HG02610 (cell line): ENCODE results near the gene APEH.

ENCODE experiments used
- ATAC-seq: cut with Tn5 transposase; IDR thresholded peaks from one replicate; pipeline ENCODE4 v1.9.1; 2021; ENCODE audit warnings: mild to moderate bottlenecking, moderate library complexity; ENCODE audit not compliant: unreplicated experiment

Gene APEH

DNA sequence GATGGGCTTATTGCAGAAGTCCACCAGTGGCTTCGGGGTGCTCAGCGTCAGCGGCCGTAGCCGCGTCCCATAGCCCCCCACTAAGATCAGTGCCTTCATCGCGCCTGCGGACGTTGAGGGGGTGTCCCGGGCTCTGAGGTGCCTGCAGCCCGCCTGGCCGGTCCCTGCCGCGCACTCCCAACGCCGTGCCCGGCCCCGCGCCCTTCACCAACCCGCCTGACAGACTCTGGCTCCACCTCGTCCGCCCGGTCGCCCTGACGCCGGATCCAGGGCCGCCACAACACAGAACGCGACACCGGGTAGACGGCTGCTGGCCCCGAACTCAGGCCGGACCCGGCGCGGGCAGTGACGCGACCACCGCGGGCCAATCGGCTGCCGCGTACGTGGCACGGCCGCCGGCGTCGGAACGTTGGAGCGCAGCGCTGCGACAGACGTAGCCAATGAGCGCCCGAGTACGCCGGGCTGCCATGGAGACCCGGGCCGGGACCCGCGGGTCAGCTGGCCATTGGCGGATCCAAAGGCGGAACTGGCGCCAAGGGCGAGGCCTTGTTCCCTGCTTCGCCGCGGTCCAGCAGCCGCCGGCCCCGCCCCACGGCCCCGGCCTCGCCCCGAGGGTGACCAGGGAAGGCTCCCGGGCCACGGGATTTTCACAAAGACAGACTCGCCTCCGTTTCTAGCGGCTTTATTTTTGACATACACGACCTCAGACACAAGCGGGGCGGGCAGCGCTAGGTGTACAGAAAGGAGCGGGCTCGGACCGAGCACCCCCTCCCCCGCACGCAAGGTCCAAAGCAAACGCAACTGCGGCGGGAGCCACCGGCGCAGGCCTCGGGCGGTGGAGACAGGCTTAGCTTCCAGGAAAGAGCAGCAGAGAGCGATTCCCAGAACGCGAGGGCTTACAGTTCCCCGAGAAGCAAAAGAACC lies 49.7 kb downstream of the APEH start, which contains the start of gene GMPPB:
Gene GMPPB, minus strand, starts transcription at position 324 of the 924 bp plus-strand sequence. Its CDS starts 225 bp downstream, at position 99.
- peak; percentile 83 for ATAC-seq

- ATAC-seq, result no peak
Observed at GRCh38 chr3:49724586-49724985, 50.4 kb downstream of the APEH start.

- ATAC-seq, result no peak
Observed at GRCh38 chr3:49725906-49726681, 51.9 kb downstream of the APEH start.

DNA sequence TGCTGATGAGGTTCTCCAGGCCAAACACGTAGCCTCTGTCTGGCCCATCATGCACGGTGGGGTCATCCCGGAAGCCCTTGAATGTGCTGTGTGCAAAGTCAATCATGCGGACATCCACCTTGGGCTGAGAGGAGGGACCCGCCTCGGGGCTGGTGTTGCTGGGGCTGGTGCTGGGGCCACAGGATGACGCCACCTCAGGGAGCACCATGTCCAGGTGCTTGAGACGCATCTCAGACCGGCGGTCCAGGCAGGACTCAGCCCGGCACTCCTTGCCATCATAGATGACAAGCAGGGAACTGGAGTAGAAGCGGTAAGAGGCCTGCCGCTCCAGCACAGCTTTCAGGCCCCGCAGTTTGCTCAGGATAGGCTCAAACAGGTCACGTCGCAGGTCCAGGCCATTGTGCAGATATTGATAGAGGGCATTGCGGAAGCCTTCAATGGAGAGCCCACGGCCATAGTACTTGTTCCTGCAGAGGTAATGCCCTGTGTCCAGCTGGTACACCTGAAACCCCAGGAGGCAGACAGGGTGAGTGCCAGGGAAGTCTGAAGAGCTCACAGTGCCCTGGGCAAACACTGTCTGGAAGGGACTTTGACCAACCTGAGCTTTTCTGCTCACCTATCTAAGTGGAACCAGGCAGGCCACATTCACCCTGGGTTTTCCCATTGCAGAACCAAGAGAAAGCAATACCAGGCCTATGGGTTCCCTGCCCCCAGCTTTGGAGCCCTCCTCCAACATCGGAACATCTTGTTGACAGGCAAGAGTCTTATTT lies 53.2 kb downstream of the APEH start:
- no peak for ATAC-seq

- ATAC-seq, result no peak
Observed at GRCh38 chr3:49727924-49728361, 53.8 kb downstream of the APEH start.

GRCh38 chr3:49729966-49730609 lies 55.9 kb downstream of the APEH start:
- ATAC-seq, result no peak

DNA sequence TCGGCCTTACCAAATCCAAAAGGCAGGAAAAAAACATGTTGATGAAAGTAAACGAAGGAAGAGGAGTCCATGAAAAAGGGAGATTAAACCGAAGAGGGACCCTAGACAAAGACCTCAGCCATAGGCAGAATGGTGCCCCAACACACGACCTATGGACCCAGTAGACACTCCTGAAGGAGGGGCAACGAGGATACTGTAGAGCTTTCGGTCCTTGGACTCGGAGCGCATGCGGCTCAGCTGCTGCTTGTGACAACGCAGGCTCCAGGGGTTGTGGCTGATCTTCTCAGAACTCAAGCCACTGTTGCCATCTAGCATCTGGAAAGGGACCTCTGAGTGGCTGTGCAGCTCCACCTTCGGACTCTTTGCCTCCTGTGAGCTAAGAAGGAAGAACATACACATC lies 58.4 kb downstream of the APEH start:
- no peak for ATAC-seq

DNA sequence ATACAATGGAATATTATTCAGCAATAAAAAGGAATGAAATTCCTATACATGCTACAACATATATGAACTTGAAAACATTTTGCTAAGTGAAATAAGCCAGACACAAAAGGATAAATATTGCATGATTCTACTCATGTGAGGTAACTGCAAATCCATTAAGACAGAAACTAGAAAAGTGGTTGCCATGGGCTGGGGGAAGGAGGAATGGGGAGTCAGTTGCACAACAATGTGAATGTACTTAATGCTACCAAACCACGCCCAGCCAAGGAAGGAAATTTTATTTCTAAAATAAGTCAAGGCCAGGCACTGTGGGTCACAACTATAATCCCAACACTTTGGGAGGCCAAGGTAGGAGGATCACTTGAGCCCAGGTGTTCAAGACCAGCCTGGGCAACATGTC lies 59.4 kb downstream of the APEH start:
- no peak for ATAC-seq
